Activated B cell treated with CpG ODN at 0.5 μM for 24 hours (primary cell): ENCODE results near the gene HAT1. TPM values are rescaled to one million over a fixed set of nuclear protein-coding genes. Genes with fewer than 3 reads are reported as not detected.

ENCODE experiments used
- ATAC-seq: fragments of 200-7000 bp; cut with Tn5 transposase; one replicate; pipeline ENCODE4 v1.10.0; 2021; ENCODE audit warnings: low read depth, mild to moderate bottlenecking, moderate library complexity
- CTCF ChIA-PET: fragments of 350-600 bp; sonication (Branson Sonifier 250); formaldehyde crosslinking; loops from one replicate; lab custom pipeline; 2021; ENCODE audit warnings: antibody characterized with exemption; lab: Charles Lee
- POLR2A ChIA-PET: fragments of 350-600 bp; sonication (Branson Sonifier 250); formaldehyde crosslinking; loops from one replicate; lab custom pipeline; 2021; ENCODE audit warnings: antibody characterized with exemption; lab: Charles Lee
- DNase-seq: peaks from one replicate; pipeline ENCODE4 v3.0.0; 2022
- H3K27ac Mint-ChIP-seq: one replicate; pipeline ENCODE4 v1.8.0; 2020; ENCODE audit warnings: mixed read lengths
- H3K27me3 Mint-ChIP-seq: one replicate; pipeline ENCODE4 v1.8.0; 2021; ENCODE audit warnings: mixed read lengths
- H3K36me3 Mint-ChIP-seq: one replicate; pipeline ENCODE4 v1.8.0; 2021; ENCODE audit warnings: low read depth, mixed read lengths
- H3K4me1 Mint-ChIP-seq: one replicate; pipeline ENCODE4 v1.8.0; 2021; ENCODE audit warnings: mixed read lengths
- H3K4me3 Mint-ChIP-seq: one replicate; pipeline ENCODE4 v1.8.0; 2020; ENCODE audit warnings: mild to moderate bottlenecking, mixed read lengths
- H3K9me3 Mint-ChIP-seq: one replicate; pipeline ENCODE4 v1.8.0; 2020; ENCODE audit warnings: mixed read lengths
- CTCF ChIP-seq: fragments of 200-600 bp; IDR thresholded peaks from one replicate; pipeline ENCODE4 v1.8.0; 2022; ENCODE audit warnings: antibody characterized with exemption, mild to moderate bottlenecking
- intact Hi-C: fragments of 100-400 bp; cut with micrococcal nuclease; formaldehyde crosslinking; loops from one replicate; pipeline ENCODE4 v1.15.1; 2024
- total RNA-seq: library from RNA; stranded (reverse); gene quantifications from 2 replicates; pipeline ENCODE4 v1.2.3, GENCODE V29; 2022

HAT1 gene
- total RNA-seq, 1 donor from 2014 or later = 36.2 TPM

GRCh38 chr2:171960570-171960969 is 38.3 kb downstream of the HAT1 start:
- H3K4me1 Mint-ChIP-seq = no peaks in the 10 kb centered on the region

GRCh38 chr2:171963198-171963597 is 40.9 kb downstream of the HAT1 start:
- Mint-ChIP-seq H3K27ac (no peak overlapping the region), H3K27me3 (no peaks in the 10 kb centered on the region), H3K4me3 (no peak overlapping the region), H3K36me3 (peaks cover 33% of the 10 kb centered on the region), H3K9me3 (no peaks in the 10 kb centered on the region), H3K4me1 (no peaks in the 10 kb centered on the region)
- POLR2A ChIA-PET = no interaction called here
- ATAC-seq (no peak), DNase-seq (no peak)
- CTCF ChIA-PET = no interaction called here
- no peak for TF ChIP-seq CTCF
- intact Hi-C loops = no loop called here

More at GRCh38 chr2:171960570-171960969, 38.3 kb downstream of the HAT1 start:
- Mint-ChIP-seq H3K36me3 (peaks cover 24% of the 10 kb centered on the region), H3K27me3 (no peaks in the 10 kb centered on the region), H3K4me3 (no peak overlapping the region), H3K9me3 (no peaks in the 10 kb centered on the region), H3K27ac (no peak overlapping the region)
- no peak for DNase-seq
- ChIA-PET POLR2A (no interaction called here), CTCF (no interaction called here)
- no peak for ATAC-seq
- TF ChIP-seq CTCF = no peak
- intact Hi-C loops = no loop called here

GRCh38 chr2:171964308-171964707 is 42.0 kb downstream of the HAT1 start:
- DNase-seq (no peak), ATAC-seq (no peak)
- ChIA-PET CTCF (no interaction called here), POLR2A (no interaction called here)
- TF ChIP-seq CTCF = no peak
- H3K36me3 Mint-ChIP-seq = peaks cover 31% of the 10 kb centered on the region
- H3K27ac Mint-ChIP-seq = no peak overlapping the region
- intact Hi-C loops = no loop called here
- no peaks in the 10 kb centered on the region for H3K9me3 Mint-ChIP-seq
- no peaks in the 10 kb centered on the region for H3K4me1 Mint-ChIP-seq
- no peak overlapping the region for H3K4me3 Mint-ChIP-seq
- H3K27me3 Mint-ChIP-seq = no peaks in the 10 kb centered on the region

- intact Hi-C loops = no loop called here
- POLR2A ChIA-PET = no interaction called here
- Mint-ChIP-seq H3K4me1 (no peaks in the 10 kb centered on the region), H3K27me3 (no peaks in the 10 kb centered on the region), H3K36me3 (peaks cover 34% of the 10 kb centered on the region), H3K4me3 (no peak overlapping the region), H3K27ac (no peak overlapping the region), H3K9me3 (no peaks in the 10 kb centered on the region)
- CTCF ChIA-PET = no interaction called here
- DNase-seq (no peak), ATAC-seq (no peak)
- TF ChIP-seq CTCF = no peak
Observed at GRCh38 chr2:171965238-171965637, 43.0 kb downstream of the HAT1 start.

GRCh38 chr2:171965661-171966060 is 43.4 kb downstream of the HAT1 start:
- H3K27me3 Mint-ChIP-seq = no peaks in the 10 kb centered on the region
- no peak overlapping the region for H3K4me3 Mint-ChIP-seq
- no peaks in the 10 kb centered on the region for H3K9me3 Mint-ChIP-seq
- H3K27ac Mint-ChIP-seq = no peak overlapping the region
- ChIA-PET POLR2A (no interaction called here), CTCF (no interaction called here)
- ATAC-seq = no peak
- intact Hi-C loops = no loop called here
- no peak for DNase-seq
- peaks cover 34% of the 10 kb centered on the region for H3K36me3 Mint-ChIP-seq
- no peak for TF ChIP-seq CTCF
- no peaks in the 10 kb centered on the region for H3K4me1 Mint-ChIP-seq
